Nephron progenitor cell (in vitro differentiated cells): ENCODE results near the gene ACKR3.

Source experiments
- DNase-seq: peaks from one replicate; pipeline ENCODE4 v3.0.0; 2021
- H3K27ac Mint-ChIP-seq: 2 replicates; pipeline ENCODE4 v1.8.0; 2021; ENCODE audit warnings: mild to moderate bottlenecking, moderate library complexity, mixed read lengths
- H3K27me3 Mint-ChIP-seq: 2 replicates; pipeline ENCODE4 v1.8.0; 2021; ENCODE audit warnings: mild to moderate bottlenecking, low read depth, mixed read lengths; ENCODE audit not compliant: poor library complexity
- H3K36me3 Mint-ChIP-seq: 2 replicates; pipeline ENCODE4 v1.8.0; 2021; ENCODE audit warnings: low read depth, mixed read lengths
- H3K4me1 Mint-ChIP-seq: 2 replicates; pipeline ENCODE4 v1.8.0; 2021; ENCODE audit warnings: mixed read lengths
- H3K4me3 Mint-ChIP-seq: 2 replicates; pipeline ENCODE4 v1.8.0; 2021; ENCODE audit warnings: mild to moderate bottlenecking, moderate library complexity, mixed read lengths
- H3K9me3 Mint-ChIP-seq: 2 replicates; pipeline ENCODE4 v1.8.0; 2021; ENCODE audit warnings: mild to moderate bottlenecking, moderate library complexity, mixed read lengths
- TF ChIP-seq, protein P1 (sequence below): fragments of 200-600 bp; sonication (generic); IDR thresholded peaks from 2 replicates; pipeline ENCODE4 v1.5.0; 2021; ENCODE audit warnings: antibody characterized with exemption

ACKR3 gene

GRCh38 chr2:236571145-236571544 lies 1.5 kb downstream of the ACKR3 start:
- Mint-ChIP-seq H3K9me3 (no peaks in the 10 kb centered on the region), H3K36me3 (no peaks in the 10 kb centered on the region), H3K4me1 (peaks cover 97% of the 10 kb centered on the region), H3K27ac (no peak overlapping the region), H3K27me3 (peaks cover 28% of the 10 kb centered on the region), H3K4me3 (peak overlapping the region; percentile 85)
- TF ChIP-seq, protein P1, sequence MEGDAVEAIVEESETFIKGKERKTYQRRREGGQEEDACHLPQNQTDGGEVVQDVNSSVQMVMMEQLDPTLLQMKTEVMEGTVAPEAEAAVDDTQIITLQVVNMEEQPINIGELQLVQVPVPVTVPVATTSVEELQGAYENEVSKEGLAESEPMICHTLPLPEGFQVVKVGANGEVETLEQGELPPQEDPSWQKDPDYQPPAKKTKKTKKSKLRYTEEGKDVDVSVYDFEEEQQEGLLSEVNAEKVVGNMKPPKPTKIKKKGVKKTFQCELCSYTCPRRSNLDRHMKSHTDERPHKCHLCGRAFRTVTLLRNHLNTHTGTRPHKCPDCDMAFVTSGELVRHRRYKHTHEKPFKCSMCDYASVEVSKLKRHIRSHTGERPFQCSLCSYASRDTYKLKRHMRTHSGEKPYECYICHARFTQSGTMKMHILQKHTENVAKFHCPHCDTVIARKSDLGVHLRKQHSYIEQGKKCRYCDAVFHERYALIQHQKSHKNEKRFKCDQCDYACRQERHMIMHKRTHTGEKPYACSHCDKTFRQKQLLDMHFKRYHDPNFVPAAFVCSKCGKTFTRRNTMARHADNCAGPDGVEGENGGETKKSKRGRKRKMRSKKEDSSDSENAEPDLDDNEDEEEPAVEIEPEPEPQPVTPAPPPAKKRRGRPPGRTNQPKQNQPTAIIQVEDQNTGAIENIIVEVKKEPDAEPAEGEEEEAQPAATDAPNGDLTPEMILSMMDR, result no peak
- no peak for DNase-seq

DNA sequence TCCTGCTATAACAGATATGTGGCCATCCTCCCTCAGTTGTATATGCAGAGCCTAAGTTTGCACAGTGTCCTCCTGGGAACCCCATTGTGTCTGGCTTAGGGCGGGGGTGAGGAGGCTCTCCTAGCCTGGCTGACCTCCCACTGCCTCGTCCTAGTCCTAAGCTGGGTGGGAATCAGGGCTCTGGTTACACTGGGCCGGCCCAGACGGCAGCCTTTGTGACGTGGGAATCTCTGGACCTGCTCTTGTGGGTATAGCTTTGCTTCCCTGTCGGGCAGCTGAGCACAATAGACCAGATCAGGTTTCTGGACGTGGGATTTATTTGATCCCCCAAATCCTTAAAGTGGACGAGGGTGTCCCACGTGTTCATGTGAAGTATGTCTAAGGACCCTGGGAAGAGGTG lies 2.9 kb downstream of the ACKR3 start:
- H3K36me3 Mint-ChIP-seq, result peaks cover 8% of the 10 kb centered on the region
- DNase-seq, result peak; percentile 53
- H3K9me3 Mint-ChIP-seq, result no peaks in the 10 kb centered on the region
- no peak overlapping the region for H3K27ac Mint-ChIP-seq
- peaks cover 15% of the 10 kb centered on the region for H3K27me3 Mint-ChIP-seq
- H3K4me3 Mint-ChIP-seq, result peak overlapping the region; percentile 85
- TF ChIP-seq, protein P1, result no peak
- peaks cover 97% of the 10 kb centered on the region for H3K4me1 Mint-ChIP-seq

- Mint-ChIP-seq H3K36me3 (peaks cover 15% of the 10 kb centered on the region), H3K27me3 (peaks cover 12% of the 10 kb centered on the region), H3K9me3 (no peaks in the 10 kb centered on the region), H3K4me3 (no peak overlapping the region), H3K4me1 (peaks cover 98% of the 10 kb centered on the region), H3K27ac (peak overlapping the region; percentile 9)
- no peak for DNase-seq
- TF ChIP-seq, protein P1, result no peak
These were observed 3.7 kb downstream of the ACKR3 start for GRCh38 chr2:236573066-236573929.

GRCh38 chr2:236574000-236574399 lies 4.4 kb downstream of the ACKR3 start:
- no peak overlapping the region for H3K4me3 Mint-ChIP-seq

GRCh38 chr2:236574424-236575145 lies 5.0 kb downstream of the ACKR3 start:
- TF ChIP-seq, protein P1, result no peak
- H3K4me1 Mint-ChIP-seq, result peaks cover 85% of the 10 kb centered on the region
- H3K36me3 Mint-ChIP-seq, result peaks cover 15% of the 10 kb centered on the region
- no peak overlapping the region for H3K27ac Mint-ChIP-seq
- no peak overlapping the region for H3K4me3 Mint-ChIP-seq
- no peaks in the 10 kb centered on the region for H3K9me3 Mint-ChIP-seq
- no peak for DNase-seq
- peaks cover 7% of the 10 kb centered on the region for H3K27me3 Mint-ChIP-seq

More at GRCh38 chr2:236574000-236574399, 4.4 kb downstream of the ACKR3 start:
- H3K27ac Mint-ChIP-seq, result no peak overlapping the region
- H3K27me3 Mint-ChIP-seq, result peaks cover 7% of the 10 kb centered on the region
- TF ChIP-seq, protein P1, result no peak
- peaks cover 90% of the 10 kb centered on the region for H3K4me1 Mint-ChIP-seq
- DNase-seq, result no peak
- no peaks in the 10 kb centered on the region for H3K9me3 Mint-ChIP-seq
- peaks cover 15% of the 10 kb centered on the region for H3K36me3 Mint-ChIP-seq
